Sigmoid colon (tissue), 7 donors: ENCODE results near the gene INPP5D. TPM values are rescaled to one million over a fixed set of nuclear protein-coding genes. Genes with fewer than 3 reads are reported as not detected.
A peak's percentile ranks its signal among the peaks of the same experiment; 100 is the strongest.

Experiments
- DNase-seq: peaks from one replicate; pipeline ENCODE4 v3.0.0-alpha.2; 2019
- H3K27ac ChIP-seq, 4 donors: fragments of 200-600 bp; sonication (generic); one replicate each; pipeline ENCODE4 v1.5.1; 2016 to 2019; ENCODE audit warnings: mild to moderate bottlenecking in 1 of 4
- H3K27me3 ChIP-seq, 3 donors: fragments of 200-600 bp; sonication (generic); one replicate each; pipeline ENCODE4 v1.5.1; 2019; ENCODE audit warnings: mild to moderate bottlenecking in 1 of 3
- H3K36me3 ChIP-seq, 4 donors: fragments of 200-600 bp; sonication (generic); one replicate each; pipeline ENCODE4 v1.5.1; 2016 to 2019
- H3K4me1 ChIP-seq, 4 donors: fragments of 200-600 bp; sonication (generic); one replicate each; pipeline ENCODE4 v1.5.1; 2017 to 2019
- H3K4me3 ChIP-seq, 4 donors: fragments of 200-600 bp; sonication (generic); one replicate each; pipeline ENCODE4 v1.5.1; 2017 to 2019; ENCODE audit warnings: mild to moderate bottlenecking in 2 of 4, moderate library complexity in 1 of 4
- H3K9me3 ChIP-seq, 4 donors: fragments of 200-600 bp in 3 of 4; sonication (generic) in 3 of 4; one replicate each; pipeline versions ENCODE4 v1.5.1 to v1.6.1; 2013 to 2019
- EP300 ChIP-seq, 4 donors: sonication (generic); formaldehyde crosslinking; IDR thresholded peaks; one replicate each; pipeline ENCODE4 v1.6.1; 2017; ENCODE audit warnings: antibody characterized with exemption in 4 of 4
- POLR2A ChIP-seq, 2 donors: fragments of 450-650 bp; IDR thresholded peaks; one replicate each; pipeline ENCODE4 v1.6.1; 2016; ENCODE audit warnings: antibody characterized with exemption in 2 of 2, mild to moderate bottlenecking in 2 of 2, moderate library complexity in 2 of 2
- POLR2AphosphoS5 ChIP-seq, 4 donors: sonication (generic); formaldehyde crosslinking; IDR thresholded peaks; one replicate each; pipeline ENCODE4 v1.6.1; 2017; ENCODE audit warnings: antibody characterized with exemption in 4 of 4
- WGBS, 2 donors: extraction: QIAGEN DNeasy Blood & Tissue Kit; methylation state at CpG; one replicate each; pipeline ENCODE4 v1.1.7; 2013; 5-methylcytosine and 5-hydroxymethylcytosine counted together
- intact Hi-C: fragments of 100-400 bp; cut with DNase I; formaldehyde crosslinking; loops from one replicate; pipeline ENCODE4 v1.15.1; 2023
- polyA plus RNA-seq, 3 donors: library from polyadenylated mRNA; stranded (reverse); fragments of 200-250 nt; gene quantifications; one replicate each; pipeline ENCODE4 v1.2.3, GENCODE V29; 2013
- total RNA-seq, 4 donors: library from RNA; depleted of rRNA; stranded (reverse); fragments of >200 nt; gene quantifications; one replicate each; pipeline ENCODE4 v1.1.0, GENCODE V29; 2016
- TF ChIP-seq, protein P1 (sequence below), 4 experiments: fragments of 450-650 bp in 3 of 4; fragments of 200-600 bp in 1 of 4; IDR thresholded peaks; one replicate each; pipeline ENCODE4 v1.5.1; 2016 to 2019; ENCODE audit warnings: antibody characterized with exemption in 4 of 4, mild to moderate bottlenecking in 3 of 4, moderate library complexity in 2 of 4
- donor health status: healthy with polysubstance abuse.
- donor health status: Bipolar disorder and iron deficiency.
- donor health status: healthy.

INPP5D gene
- total and polyA plus RNA-seq, 7 donors: 4.2 to 44.8 (median 8.7) TPM

DNA sequence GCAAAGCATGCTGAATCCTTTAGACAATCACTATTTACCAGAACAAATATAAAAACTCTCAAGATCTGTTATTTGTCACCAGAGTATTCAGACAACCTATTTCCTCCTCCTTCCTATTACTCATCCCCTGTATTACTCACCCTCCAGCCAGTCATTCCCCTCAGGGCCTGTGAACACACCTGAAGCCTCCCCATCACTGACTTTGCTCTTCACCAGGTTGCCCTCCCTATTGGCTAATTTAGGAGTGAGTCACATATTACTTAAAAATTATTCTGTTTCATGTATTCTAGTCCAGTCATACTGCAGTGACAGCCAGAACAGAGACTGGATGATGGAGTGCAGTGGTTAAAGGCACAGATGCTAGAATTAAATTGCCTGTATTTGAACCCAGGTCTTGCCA, 187.6 kb downstream of the INPP5D start:
- TF ChIP-seq POLR2A (IDR thresholded peaks at IDR 0.05) (no peak), POLR2AphosphoS5 (IDR thresholded peaks at IDR 0.05) (no peak), EP300 (IDR thresholded peaks at IDR 0.05) (no peak)
- TF ChIP-seq, protein P1, sequence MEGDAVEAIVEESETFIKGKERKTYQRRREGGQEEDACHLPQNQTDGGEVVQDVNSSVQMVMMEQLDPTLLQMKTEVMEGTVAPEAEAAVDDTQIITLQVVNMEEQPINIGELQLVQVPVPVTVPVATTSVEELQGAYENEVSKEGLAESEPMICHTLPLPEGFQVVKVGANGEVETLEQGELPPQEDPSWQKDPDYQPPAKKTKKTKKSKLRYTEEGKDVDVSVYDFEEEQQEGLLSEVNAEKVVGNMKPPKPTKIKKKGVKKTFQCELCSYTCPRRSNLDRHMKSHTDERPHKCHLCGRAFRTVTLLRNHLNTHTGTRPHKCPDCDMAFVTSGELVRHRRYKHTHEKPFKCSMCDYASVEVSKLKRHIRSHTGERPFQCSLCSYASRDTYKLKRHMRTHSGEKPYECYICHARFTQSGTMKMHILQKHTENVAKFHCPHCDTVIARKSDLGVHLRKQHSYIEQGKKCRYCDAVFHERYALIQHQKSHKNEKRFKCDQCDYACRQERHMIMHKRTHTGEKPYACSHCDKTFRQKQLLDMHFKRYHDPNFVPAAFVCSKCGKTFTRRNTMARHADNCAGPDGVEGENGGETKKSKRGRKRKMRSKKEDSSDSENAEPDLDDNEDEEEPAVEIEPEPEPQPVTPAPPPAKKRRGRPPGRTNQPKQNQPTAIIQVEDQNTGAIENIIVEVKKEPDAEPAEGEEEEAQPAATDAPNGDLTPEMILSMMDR (IDR thresholded peaks at IDR 0.05): no peak
- Histone ChIP-seq H3K36me3 (no peaks in the 10 kb centered on the region), H3K9me3 (no peaks in the 10 kb centered on the region), H3K27ac (no peak overlapping the region), H3K4me3 (no peak overlapping the region), H3K4me1 (peaks cover 0 to 10% (median 5%) of the 10 kb centered on the region in 4 donors), H3K27me3 (no peaks in the 10 kb centered on the region)
- intact Hi-C loops: no loop called here
- DNase-seq: no peak

DNA sequence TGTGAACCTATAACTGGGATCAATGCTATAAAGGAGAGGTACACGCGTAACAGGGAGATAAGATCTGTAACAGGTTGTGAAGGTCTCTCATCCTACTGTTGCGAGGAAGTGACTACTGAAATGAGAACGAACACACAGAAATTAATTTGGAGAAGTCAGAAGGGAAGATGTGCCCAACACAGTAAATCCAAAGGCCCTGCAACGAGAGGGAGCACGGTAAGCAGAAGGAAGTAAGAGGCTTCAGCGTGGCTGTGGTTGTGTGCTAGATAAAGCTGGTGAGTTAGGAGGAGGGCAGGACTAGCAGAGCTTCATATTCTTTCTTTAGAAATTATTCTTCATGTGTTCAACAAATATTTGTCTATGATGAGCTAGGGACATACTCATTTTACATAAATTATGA, 188.9 kb downstream of the INPP5D start:
- H3K36me3 ChIP-seq: no peaks in the 10 kb centered on the region
- no peaks in the 10 kb centered on the region for H3K9me3 ChIP-seq
- intact Hi-C loops: no loop called here
- WGBS, 2 donors: 56 to 80% methylated on average over 7 of the region's 7 CpGs
- no peak for DNase-seq
- no peak overlapping the region for H3K27ac ChIP-seq
- no peak overlapping the region for H3K4me3 ChIP-seq
- TF ChIP-seq, protein P1 (IDR thresholded peaks at IDR 0.05): no peak
- TF ChIP-seq POLR2AphosphoS5 (IDR thresholded peaks at IDR 0.05) (no peak), POLR2A (IDR thresholded peaks at IDR 0.05) (no peak), EP300 (IDR thresholded peaks at IDR 0.05) (no peak)
- no peaks in the 10 kb centered on the region for H3K27me3 ChIP-seq
- peaks cover 0 to 21% (median 17%) of the 10 kb centered on the region in 4 donors for H3K4me1 ChIP-seq

DNA sequence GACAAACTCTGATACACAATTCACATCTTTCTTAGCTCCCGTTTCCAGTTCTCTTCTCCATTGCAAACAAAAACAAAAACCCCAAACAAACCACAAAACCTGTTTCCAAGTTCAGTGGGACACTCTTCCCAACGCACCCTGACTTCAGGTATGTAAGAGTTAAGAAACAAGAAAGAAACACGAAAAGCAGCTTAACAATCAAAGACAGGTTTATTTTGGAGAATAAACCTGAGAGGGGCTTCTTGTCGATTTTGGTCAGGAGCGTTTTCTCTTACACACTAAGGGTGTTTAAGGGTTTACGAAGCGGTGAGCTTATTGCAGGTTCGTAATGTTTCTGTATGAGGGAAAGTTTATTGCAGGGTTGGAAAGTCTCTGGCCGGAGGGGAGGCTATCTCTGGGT, 190.4 kb downstream of the INPP5D start:
- no peak for TF ChIP-seq POLR2AphosphoS5 (IDR thresholded peaks at IDR 0.05)
- no peak for TF ChIP-seq POLR2A (IDR thresholded peaks at IDR 0.05)
- TF ChIP-seq, protein P1 (IDR thresholded peaks at IDR 0.05): no peak
- no peak for TF ChIP-seq EP300 (IDR thresholded peaks at IDR 0.05)
- H3K4me1 ChIP-seq: peaks cover 0 to 37% (median 30%) of the 10 kb centered on the region in 4 donors
- no peak overlapping the region for H3K27ac ChIP-seq
- peaks cover 0 to under 1% (median 0%) of the 10 kb centered on the region in 4 donors for H3K36me3 ChIP-seq
- no peaks in the 10 kb centered on the region for H3K9me3 ChIP-seq
- no peak for DNase-seq
- no peak overlapping the region for H3K4me3 ChIP-seq
- intact Hi-C loops: loop anchor here (2.0 to 10.0 kb wide), 5 partner anchors 104 to 553 kb away; partner anchors contain the start of genes DGKD and GIGYF2
- 86 to 94% methylated on average over 9 of the region's 9 CpGs for WGBS, 2 donors
- H3K27me3 ChIP-seq: no peaks in the 10 kb centered on the region

DNA sequence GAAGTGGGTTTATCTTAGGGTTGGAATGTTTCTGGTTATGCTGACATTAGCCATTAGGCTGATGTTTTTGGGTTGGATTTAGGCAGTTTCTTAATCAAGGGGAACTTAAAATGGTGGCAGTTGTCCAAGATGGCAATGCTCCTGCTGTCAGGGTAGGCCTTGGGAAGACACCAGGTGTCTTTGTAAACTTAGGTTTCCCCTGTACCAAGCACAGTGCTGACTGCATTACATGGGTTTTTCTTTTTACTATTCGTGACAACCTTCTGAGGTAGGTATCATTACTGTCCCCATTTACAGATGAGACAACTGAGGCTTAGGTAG, 190.8 kb downstream of the INPP5D start:
- TF ChIP-seq, protein P1 (IDR thresholded peaks at IDR 0.05): no peak
- TF ChIP-seq POLR2A (IDR thresholded peaks at IDR 0.05) (no peak), POLR2AphosphoS5 (IDR thresholded peaks at IDR 0.05) (no peak), EP300 (IDR thresholded peaks at IDR 0.05) (no peak)
- Histone ChIP-seq H3K4me1 (peaks cover 0 to 40% (median 33%) of the 10 kb centered on the region in 4 donors), H3K27ac (peak overlapping the region; percentile 90 to 97 (median 94)), H3K4me3 (peak overlapping the region; percentile 92 to 99 (median 96)), H3K36me3 (peaks cover 0 to 4% (median 0%) of the 10 kb centered on the region in 4 donors), H3K27me3 (no peaks in the 10 kb centered on the region), H3K9me3 (no peaks in the 10 kb centered on the region)
- WGBS, 2 donors: 11 to 50% methylated on average over 1 of the region's 1 CpG
- intact Hi-C loops: loop anchor here (1.0 to 10.0 kb wide), 6 partner anchors 104 to 645 kb away; partner anchors contain the start of genes DGKD and GIGYF2
- DNase-seq: no peak
